Eye (tissue), 1 donor: Measurements from ENCODE around the gene P2RY6.

Experiments used
- DNase-seq: peaks from one replicate; pipeline ENCODE4 v3.0.0-alpha.2; 2015

P2RY6 gene

DNA sequence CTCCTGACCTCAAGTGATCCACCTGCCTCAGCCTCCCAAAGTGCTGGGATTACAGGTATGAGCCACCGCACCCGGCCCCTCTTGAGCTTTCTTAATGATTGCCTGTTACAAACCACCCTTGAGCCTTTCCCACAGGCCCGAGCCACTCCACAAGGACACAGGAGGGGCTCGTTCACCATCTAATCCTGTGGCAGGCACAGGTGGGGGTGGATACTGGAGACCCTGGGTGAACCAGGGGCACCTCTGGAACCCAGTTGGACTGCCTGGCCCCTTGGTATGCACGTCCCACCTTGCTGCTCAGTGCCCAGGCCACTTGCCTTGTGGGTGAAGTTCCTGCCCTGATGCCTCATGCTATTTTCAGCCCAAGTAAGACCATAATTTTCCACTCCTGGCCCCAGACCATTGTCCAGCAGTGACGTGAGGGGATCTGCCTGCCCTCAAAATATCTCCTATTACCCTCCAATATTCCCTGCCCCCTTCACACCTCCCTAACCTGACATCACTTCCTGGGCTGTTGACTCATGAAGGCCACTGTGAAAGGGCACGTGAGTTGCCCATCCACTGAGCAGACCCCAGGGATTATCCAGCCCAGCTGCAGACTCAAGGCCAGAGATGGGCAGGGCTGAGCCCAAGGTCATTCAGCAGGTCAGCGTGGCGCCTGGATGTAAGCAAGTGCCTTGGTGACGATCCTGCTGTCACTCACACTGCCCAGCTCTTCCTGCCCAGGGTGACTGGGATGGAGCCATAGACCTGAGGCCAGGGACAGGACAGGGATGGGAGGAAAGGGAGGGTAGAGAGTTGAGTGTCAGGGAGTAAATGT, 34.5 kb upstream of the P2RY6 start:
- no peak for DNase-seq

DNA sequence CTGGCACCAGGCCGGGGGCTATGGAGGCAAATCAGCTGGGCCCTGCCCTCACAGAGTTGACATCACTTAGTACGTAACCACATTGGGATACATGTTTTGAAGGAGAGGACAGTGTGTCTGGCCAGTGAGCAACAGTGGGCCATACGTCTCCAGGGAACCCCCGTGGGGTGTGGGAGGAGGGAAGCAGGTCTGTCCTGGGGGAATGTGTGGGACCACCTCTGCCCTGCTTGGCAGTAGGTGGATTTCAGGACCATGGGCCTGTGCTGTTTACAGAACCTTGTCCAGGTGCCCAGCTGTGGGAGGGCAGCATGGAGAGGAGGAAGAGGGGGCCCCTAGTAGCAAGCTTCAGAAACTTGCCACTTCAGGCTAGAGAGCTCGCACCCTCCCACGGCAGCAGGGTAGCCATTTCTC, 33.0 kb upstream of the P2RY6 start:
- DNase-seq, result no peak

DNA sequence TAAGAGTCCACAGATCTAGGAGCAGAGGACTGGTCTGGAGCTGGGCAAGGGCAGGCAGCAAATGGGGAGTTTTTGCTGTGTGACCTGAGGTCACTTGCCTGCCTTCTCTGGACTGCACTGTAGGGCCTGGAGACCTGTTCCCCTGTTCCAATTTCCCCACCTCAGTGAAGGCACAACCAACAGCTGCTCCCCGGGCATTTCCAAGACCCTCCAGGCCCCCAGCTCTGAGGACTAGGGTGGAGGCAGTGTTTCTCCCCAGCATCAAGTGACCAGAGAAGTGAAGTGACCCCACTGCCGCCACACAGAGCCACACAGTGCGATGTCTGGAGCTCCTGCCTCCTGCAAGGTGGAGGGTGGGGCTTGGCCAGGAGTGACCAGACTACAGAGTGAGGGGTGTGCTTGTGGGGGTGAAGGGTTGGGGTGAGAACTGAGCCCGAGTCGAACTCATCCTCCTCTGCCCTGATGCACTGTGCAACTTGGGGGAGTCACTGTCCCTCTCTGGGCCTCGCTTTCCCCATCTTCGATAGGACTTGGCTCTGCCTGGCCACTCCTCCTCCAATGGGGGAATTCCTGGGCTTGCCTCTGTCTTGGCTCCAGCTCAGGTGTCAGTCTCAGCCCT, 32.5 kb upstream of the P2RY6 start:
- DNase-seq, result no peak

DNA sequence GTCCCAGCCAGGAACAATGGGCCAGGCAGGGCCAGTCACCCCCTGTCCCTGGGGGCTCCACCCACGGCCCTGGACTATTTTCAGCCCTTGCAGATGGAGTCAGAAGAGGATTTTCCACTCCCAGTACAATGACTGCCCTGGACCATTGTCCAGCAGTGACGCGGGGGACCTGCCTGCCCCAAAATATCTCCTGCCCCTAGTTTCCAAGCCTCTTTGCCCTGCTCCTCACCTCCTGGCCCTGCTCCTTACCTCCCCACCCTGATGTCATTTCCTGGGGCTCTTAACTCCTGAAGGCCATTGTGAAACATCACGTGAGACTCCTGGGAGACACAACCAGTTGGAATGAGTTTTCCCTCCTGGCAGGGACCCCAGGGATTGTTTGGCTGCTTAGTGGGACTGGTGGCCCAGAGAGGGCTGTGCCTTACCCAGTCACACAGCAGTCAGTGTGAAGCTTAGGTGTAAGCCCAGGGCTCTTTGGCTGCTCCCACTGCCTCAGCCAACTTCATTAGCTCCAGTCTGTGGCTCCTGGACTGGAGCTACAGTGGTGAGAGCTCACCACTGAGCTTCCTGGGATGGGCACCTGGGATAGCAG, 31.9 kb upstream of the P2RY6 start:
- DNase-seq, result no peak

DNA sequence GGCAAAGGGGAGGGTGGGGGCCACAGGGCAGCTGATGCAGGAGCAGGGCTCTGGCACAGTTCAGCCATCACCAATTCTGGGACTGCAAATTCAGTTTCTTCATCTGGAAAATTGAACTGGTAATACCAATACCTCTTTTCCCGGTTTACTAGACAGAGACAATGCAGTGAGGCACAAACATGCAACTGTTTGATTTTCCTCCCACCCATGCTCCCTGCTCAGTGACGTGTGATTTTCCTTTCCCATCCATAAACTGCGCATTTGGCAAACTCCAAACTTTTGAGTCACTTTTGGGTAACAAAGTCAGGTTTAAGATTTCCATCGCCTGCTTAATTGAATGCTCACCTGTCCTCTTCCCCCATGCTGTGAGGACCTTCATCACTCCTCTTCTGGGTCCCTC, 30.8 kb upstream of the P2RY6 start:
- no peak for DNase-seq

DNA sequence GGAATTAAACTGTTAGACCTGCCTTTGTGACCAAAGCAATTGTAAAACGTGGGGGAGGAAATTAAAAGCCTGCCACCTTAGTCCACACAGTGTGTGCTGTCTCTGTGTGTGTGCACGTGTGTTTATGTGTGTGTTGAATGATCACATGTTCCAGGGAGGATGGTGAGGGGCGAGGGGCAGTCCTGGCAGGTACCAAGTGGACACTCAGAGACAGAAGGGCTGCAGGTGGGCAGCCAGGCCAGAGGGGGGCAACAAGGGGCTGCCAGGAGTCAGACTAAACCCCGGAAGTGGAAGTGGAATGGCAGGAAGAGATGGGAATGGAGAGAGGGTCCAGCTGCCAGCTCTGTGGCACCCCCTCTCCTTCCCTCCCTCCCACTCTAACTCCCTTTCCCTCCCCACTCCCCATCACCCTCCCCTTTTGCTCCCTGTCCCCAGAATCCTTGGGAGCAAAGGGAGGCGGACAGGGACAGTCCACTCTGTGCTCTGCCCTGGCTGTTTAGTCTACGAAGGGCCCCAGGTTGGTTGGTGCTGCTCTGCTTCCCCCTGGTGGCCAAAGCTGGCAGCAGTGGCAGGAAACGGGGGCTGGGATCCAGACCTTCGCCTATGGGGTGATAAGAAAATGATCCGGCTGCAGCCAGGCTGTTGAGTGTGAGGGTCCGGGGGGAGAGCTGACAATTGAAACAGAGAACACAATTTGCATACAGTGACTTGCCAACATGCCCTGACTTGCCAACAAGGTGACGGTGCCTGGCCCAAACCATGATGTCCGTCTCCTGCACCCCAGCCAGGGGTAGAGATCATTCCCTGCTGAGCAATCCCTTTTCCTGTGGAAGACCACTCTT, 29.7 kb upstream of the P2RY6 start:
- peak; percentile 93 for DNase-seq

DNA sequence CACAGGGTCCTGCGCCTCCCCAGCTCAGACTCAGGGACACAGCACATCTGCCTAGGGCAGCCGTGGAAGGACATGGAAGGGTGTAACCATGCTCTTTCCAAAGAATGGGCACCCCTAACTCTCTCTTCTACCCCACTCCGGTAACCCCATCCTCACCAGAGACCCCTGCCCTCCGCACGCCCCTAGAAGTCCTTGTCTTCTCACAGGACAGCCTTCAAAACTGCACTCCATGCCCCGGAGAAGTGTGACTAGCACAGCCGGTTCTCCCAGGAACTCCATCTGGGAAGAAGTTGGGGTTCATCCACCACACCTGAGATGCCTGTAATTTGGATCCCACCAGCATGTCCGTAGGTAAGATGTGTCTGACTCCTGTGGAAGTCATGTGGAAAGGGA, 29.0 kb upstream of the P2RY6 start:
- no peak for DNase-seq

DNA sequence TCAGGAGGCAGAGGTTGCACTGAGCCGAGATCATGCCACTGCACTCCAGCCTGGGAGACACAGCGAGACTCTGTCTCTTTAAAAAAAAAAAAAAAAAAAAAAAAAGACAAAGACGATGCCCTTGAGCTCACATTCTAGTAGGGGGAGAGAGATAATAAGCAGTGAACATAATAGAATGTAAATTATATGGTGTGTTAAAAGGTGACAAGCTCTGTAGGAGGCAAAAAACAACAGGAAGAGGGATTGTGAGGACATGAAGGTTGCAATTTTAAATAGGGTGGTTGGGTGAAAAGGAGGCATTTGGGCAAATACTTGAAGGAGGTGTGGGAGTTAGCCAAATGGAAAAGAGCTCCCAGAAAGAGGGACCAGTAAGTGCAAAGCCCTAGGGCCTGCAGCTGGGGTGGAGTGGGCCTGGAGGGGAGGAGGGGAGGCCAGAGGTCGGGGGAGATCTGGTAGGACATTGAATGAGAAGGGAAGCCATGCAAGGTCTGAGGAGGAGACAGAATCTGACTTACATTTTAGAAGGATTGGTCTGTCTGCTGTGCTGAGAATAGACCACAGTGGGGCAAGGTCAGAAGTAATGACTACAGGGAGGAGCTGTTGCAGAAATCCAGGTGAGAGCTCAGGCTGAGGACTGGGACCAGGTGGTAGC, 27.4 kb upstream of the P2RY6 start:
- no peak for DNase-seq

DNA sequence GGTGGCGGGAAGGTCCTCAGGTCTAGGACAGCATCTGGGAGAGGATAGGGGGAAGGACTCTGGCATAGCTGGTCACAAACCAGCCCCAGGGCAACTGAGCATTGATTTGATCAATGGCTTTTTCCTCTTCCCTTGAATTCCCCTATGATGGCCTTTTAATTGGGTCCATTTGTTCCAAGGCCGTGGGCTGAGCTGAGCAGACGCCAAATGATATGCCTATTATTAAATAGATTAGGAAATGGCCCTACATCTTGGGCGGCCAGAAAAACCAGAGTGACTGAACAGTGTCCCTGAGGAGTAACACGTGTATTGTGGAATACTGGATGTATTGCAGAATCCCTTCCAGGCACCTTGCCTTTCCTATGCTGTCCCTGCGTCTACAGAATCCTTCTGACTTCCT, 26.7 kb upstream of the P2RY6 start:
- DNase-seq, result no peak

DNA sequence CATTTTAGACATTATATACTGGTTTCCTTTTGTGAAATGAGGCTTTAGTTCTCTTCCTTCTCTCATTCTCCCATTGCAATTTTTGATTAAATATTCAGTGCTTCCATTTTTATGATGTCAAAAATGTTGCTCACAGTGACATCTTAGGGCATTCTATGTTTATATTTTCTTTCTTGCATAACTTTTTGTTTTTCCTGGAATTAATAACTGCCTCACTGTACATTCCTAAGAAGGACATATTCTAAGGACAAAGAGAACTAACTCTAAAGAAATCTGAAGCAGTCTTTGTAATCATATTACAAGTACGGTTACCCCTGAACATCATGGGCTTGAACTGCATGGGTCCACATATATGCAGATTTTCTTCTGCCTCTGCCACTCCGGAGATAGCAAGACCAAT, 25.8 kb upstream of the P2RY6 start:
- DNase-seq, result no peak

DNA sequence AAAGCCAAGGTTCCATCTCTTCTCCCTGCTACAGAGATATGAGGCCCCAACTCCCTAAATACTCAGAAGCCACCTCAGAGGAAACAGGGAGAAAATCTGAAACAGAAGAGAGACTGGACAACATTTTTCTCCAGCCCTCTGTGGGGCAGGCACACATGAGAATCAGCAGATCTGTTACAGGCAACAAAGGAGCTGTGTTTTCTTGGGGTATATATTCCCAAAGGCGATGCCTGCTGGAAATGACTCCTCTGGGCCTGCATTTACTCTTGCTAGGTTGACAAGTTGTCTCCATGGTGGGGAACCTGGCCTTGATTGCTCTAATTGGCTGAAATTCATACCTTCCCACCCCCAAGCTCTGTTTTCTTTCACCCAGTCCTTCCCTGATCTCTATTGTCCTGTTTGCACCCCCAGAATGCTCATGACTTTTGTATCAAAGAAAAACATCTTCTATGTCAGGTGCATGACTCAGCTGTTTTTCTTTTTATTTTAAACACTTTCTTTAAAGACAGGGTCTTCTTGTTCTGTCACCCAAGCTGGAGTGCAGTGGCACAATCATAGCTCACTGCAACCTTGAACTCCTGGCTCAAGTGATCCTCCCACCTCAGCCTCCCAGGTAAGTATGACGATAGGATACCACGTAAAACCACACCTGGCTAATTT, 23.5 kb upstream of the P2RY6 start:
- DNase-seq, result no peak

DNA sequence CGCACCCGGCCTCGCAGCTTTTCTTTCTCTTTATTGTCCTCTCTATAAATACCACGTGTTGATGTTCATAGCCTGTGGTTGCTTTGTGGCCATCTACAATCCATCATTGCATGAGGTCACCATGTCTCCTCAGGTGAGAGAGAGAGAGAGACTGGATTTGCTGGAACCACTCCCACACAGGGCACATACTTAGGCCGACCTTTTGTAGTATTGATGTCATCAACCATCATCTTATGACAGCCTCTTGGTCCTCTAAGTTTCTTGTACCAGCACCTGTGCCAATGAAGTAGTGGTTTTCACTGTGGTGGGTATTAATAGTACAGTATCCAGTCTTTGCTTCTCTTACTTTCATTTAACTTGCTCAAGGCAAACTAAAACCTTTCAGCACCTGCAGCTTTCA, 22.8 kb upstream of the P2RY6 start:
- no peak for DNase-seq

DNA sequence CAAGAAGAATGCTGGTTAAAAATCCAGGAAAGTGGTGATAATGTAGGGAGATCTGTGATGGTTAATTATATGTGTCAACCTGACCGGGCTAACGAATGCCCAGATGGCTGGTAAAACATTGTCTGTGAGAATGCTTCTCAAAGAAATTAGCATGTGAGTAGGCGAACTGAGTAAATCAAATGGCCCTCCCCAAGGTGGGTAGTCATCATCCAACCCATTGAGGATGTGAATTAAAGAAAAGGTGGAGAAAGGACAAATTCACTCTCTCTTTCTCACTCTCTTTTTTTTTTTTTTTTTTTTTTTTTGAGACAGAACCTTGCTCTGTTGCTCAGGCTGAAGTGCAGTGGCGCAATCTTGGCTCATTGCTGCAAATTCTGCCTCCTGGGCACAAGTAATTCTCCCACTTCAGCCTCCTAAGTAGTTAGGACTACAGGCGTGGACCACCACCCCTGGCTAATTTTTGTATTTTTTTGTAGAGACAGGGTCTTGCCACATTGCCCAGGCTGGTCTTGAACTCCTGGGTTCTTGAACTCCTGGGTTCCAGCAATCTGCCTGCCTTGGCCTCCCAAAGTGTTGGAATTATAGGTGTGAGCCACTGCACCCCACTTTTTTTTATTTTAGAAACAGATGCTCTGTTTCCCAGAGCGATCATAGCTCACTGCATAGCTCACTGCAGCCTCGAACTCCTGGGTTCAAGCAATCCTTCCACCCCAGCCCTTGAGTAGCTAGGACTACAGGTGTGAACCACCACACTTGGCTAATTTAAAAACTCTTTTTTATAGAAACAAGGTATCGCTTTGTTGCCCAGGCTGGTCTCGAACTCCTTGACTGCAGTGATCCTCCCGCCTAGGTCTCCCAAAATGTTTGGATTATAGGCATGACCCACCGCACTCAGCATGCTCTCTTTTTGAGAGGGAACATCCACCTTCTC, 22.0 kb upstream of the P2RY6 start:
- DNase-seq, result no peak

DNA sequence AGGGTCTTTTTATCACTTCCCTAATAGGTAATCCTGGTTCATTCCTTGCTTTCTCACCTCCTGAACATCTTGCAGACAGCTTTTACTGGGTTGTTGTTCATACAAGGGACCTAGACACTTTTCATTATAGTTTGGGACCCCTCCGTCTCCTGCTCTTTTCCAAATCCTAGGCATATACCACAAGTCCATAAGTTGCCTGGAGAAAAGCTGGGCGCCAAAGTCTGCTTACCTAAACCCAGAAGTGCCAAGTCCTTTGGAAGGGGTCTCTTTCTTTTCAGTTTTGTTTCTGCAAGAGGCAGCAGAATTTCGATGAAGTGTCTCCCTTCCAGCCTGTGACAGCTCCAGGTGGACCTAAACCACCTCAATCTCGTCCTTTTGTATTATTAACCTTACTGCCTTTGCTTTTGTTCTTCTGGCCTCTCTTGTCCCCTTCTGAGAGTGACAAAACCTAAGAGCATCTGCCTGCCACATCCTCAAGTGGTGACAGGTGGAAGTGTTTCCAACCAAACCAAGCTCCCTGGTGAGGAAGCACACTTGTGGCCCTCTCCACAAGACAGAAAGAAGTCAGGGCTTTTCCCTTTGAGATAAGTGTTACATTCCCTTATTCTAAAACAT, 19.5 kb upstream of the P2RY6 start:
- DNase-seq, result no peak

DNA sequence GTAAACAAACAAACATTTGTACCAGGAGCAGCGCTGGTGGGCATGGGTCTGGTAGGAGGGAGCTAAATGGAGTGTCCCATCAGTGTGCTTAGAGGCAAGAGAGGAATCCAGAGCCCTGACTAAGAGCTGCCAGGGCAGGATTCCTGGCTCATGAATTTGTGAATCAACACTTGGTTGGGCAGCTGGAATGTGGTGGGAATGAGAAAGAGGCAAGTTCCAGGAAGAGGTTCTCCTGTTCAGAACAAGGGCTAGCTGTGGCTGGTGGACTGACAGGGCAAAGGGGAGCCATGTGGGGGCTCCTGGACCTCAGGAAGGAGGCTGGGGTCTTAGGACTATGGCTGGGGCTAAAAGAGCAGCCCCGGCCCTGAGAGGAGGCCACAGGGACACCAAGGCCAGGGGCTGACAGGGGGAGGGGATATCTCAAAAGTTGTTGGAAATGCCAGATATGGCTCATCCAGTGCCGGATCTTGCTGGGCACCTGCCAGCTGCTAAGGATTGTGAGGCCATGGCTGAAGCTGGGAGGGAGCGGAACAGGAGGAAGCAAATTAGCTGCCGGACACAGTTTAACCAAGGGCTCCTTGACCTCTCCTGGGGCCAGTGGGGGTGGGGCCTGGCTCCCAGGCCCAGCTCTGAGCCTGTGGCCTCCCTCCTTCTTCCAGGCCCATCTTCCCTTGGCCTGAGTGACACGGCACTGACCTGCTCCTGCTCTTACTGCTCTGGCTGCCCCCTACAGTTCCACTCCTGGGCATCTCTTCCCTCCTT, 14.6 kb upstream of the P2RY6 start:
- DNase-seq, result peak; percentile 73

DNA sequence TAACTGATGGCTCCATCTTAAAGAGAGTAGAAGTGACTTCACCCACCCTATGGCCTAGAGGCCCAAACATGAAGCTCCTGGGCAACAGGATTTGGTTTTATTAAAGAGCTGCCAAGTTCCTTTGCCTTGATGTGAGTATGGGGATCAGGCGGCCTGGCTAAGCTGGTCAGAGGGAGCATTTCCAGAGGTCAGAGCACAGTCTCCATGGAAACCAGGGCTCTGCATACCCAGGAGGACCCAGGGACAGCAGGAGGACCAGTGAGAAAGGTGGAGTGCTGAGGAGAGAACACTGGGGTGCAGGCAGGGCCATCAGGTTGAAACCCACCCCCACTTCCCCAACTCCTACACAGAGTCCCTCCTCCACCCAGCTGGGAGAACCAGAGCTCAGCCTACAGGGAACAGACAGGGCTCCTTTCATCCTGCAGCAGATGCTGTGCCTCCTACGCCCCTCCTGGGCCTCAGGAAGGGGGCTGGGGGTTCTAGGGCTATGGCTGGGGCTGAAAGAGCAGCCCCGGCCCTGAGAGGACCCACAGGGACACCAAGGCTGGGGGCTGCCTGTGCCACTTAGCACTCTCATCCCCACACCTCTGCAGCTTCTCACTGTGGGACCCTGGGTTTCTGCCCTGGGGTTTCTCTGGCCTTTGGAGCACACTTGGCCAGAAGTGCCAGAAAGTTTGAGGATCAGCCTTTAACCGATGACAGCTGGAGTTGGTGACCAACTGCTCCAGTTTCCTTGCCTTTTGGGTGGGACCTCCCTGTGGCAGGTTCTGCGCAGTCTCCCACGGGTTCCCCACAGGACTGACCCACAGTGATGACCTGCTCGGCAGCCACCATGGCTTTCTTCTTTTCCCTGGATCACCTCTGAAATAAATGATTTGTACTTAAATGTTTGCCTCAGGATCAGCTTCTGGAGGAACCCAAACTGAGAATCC, 13.8 kb upstream of the P2RY6 start:
- DNase-seq, result no peak

DNA sequence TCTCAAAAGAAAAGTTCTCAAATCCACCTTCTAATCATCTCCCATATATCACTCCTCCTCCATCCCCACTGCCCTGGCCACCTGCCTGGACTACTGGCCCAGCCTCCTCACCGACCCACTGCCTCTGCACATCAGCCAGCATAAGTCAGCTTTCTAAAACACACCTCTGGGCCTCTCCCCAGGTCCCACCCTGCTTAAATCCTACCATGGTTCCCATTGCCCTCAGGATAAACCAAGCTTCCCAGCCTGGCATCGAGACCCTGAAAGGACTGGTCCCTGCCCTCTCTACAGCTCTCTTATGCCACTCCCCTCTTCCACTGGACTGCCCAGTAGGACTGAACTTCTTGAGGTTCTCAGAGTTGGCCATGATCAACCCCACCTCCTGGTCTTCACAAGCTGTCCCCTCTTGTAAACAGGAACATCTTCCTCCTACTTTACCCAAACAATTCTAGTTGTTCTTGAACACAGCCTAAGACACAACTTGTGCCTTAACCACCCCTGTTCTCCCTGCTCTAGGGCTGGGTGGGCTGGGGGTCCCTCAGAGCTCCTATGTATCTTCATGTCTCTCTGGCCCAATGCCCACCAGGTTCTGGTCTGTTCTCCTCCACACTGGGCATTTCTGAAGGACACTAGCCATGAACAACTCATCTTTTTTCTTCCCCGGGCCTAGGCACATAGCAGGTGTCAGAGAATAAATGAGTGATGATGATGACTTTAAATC, 12.6 kb upstream of the P2RY6 start:
- no peak for DNase-seq

DNA sequence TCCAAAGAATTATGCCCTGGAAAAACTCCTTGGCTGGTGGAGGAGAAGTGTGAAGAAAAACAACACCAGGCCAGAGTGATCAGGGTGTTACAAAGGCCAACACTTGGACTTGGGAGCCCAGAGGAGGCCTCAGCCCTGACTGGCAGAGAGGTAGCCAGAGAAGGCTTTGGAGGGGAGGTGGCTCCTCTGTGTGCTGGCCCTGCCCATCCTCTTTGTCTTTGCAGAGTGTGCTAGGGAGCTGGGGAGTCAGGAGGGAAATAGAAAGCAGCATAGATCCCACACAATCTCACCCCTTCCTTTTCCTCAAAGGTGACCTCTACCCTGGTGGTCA, 12.0 kb upstream of the P2RY6 start:
- DNase-seq, result no peak
